NCI-H1092 treated with DMSO at 0.1 percent for 48 hours (cell line): ENCODE data around the gene SEC14L2.
A peak's percentile ranks its signal among the peaks of the same experiment; 100 is the strongest.
"Not testable (repeated sequence)": the region's sequence is repeated elsewhere in the genome, so short reads cannot be mapped to it uniquely, and the experiment has no call there.

Experiments used
- DNase-seq: peaks from one replicate; lab custom pipeline; 2025; lab: John Stamatoyannopoulos, UW

The SEC14L2 gene

DNA sequence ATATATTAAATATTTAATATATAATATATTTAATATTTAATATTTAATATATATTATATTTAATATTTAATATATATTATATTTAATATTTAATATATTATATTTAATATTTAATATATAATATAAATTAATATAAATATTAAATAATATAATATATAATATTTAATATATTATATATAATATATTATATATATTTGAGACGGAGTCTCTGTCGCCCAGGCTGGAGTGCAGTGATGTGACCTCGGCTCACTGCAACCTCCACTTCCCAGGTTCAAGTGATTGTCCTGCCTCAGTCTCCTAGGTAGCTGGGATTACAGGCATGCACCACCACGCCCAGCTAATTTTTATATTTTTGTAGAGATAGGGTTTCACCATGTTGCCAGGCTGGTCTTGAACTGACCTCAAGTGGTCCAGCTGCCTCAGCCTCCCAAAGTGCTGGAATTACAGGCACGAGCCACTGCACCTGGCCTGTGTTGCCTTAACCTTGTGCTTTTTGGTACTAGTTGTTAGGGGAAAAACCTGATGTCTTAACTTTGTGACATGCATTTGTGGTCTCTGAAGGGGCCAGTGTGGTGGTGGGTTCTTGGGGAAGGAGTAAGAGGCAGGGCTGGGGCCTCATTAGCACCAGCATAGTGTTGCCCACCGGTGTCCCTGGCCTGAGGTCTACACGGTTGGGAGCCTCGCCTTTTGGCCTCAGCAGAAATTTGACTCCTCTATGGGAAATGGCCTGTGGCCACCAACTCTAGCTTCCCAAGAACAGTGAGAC, 58.4 kb downstream of the SEC14L2 start:
- DNase-seq, result no peak

DNA sequence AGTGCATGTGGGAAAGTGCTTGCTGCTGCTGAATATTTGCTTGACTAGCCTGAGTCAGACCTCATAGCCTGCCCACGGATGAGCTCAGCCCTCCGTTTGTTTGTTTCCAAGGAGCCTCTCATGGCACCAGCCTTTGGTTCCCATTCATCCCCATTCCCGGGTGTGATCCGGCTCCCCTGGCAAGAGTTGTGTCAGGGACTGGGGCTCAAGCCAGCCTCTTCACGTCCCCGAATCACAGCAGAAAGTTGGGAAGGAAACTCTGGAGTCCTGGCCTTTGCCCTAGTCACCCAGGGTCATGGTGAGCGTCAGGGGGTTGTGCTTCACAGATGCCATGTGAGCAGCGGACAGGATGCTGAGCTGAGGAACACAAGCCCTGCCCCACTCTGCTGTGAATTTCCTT, 61.2 kb downstream of the SEC14L2 start:
- DNase-seq, result no peak

DNA sequence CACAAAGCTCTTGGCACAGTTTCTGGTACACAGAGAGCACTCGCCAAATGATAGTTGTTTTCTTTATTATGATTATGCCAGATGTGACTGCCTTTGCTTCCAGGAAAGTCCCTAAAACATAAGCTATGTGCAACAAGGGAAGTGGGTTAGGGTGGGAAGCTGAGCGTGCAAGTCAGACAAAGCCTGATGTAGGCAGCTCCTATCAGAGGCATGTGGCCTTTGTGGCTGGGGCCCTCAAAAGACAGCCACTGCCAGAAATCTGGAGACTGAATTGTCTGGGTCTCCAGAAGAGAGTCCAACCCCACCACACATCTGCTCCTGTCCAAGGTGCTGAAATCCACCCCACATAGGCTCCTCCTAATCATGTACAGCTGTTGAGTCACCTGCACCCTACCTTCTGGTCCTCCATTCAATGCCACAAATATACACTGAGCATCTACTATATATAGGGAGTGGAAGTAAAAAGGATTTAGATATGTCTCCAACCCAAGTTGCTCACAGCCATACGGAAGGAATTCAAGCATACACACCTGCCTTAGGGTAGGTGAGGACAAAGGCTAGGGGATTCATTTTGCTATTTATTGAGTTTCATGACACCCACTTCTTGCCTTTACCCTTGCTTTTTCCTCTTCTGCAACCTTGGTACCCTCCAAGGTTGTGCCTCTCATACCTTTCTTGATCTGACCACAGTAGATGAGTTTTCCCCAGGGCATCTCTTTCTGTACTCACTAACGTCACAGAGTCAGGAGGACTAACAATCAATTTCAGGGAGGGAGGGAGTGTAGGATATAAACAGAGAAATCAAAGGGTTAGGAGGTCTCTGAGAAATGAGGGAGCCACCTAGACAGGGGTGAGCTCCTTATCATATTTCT, 62.6 kb downstream of the SEC14L2 start:
- no peak for DNase-seq

DNA sequence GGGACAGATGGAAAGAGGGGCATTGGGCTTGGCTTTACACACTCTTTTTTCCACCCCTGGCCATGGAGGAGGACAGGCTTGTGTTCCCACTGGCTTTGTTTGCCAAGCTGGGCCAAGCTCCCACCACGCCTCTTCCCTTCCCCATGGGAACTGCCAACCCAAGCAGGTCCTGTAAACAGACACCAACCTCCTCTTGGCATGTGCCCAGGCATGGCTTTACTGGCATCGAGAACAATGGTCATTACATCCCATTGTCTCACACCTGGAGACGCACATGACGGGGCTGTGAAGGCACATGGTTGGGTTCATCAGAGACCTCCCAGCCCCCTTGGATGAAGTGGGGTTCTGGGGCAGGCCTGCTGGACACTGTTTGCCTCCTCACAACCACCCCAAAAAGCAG, 63.3 kb downstream of the SEC14L2 start:
- DNase-seq, result peak; percentile 81

GRCh38 chr22:30460555-30460954, 63.7 kb downstream of the SEC14L2 start:
- DNase-seq, result not testable (repeated sequence)

- no peak for DNase-seq
Measured at GRCh38 chr22:30469165-30469564, 72.3 kb downstream of the SEC14L2 start.

- DNase-seq, result no peak
Measured at GRCh38 chr22:30470655-30471054, 73.8 kb downstream of the SEC14L2 start.

GRCh38 chr22:30471616-30472318, 74.9 kb downstream of the SEC14L2 start, which contains the start of gene SEC14L3:
Gene SEC14L3, minus strand, starts transcription at chr22:30472017. Its CDS starts 59 bp downstream, at chr22:30471958.
- no peak for DNase-seq

- no peak for DNase-seq
Measured at GRCh38 chr22:30472994-30473720, 76.3 kb downstream of the SEC14L2 start.

- no peak for DNase-seq
Measured at GRCh38 chr22:30474121-30474520, 77.3 kb downstream of the SEC14L2 start.
